AG09309 (cell line): ENCODE results near the gene NR0B1.

Experiments
- DNase-seq: peaks from one replicate; pipeline ENCODE4 v3.0.0-alpha.2; 2010; ENCODE audit warnings: low read depth
- H3K4me3 ChIP-seq: 2 replicates; pipeline ENCODE4 v1.5.1; 2011; ENCODE audit warnings: mild to moderate bottlenecking, low read depth, low read length, moderate library complexity; ENCODE audit not compliant: control insufficient read depth
- CTCF ChIP-seq: IDR thresholded peaks from 2 replicates; pipeline ENCODE4 v1.5.1; 2011; ENCODE audit warnings: mild to moderate bottlenecking, low read depth, low read length, inconsistent platforms; ENCODE audit not compliant: insufficient read depth, control insufficient read depth; ENCODE audit errors: missing control alignments

The NR0B1 gene

GRCh38 chrX:30309139-30309571, at the start of gene NR0B1:
TSS of gene NR0B1 (minus strand) at chrX:30309390. CDS start at chrX:30309363, 27 bp downstream.
- H3K4me3 ChIP-seq: no peak within 1 kb of the TSS
- no peak for DNase-seq
- no peak for TF ChIP-seq CTCF

GRCh38 chrX:30349946-30350345, 40.8 kb upstream of the NR0B1 start:
- H3K4me3 ChIP-seq: no peak overlapping the region
- no peak for DNase-seq
- TF ChIP-seq CTCF: no peak

GRCh38 chrX:30343206-30343605, 34.0 kb upstream of the NR0B1 start:
- DNase-seq: no peak
- no peak overlapping the region for H3K4me3 ChIP-seq
- TF ChIP-seq CTCF: no peak

GRCh38 chrX:30340753-30341152, 31.6 kb upstream of the NR0B1 start:
- H3K4me3 ChIP-seq: no peak overlapping the region
- TF ChIP-seq CTCF: no peak
- no peak for DNase-seq

GRCh38 chrX:30327762-30328161, 18.6 kb upstream of the NR0B1 start:
- DNase-seq: no peak
- no peak for TF ChIP-seq CTCF
- H3K4me3 ChIP-seq: no peak overlapping the region

- H3K4me3 ChIP-seq: no peak overlapping the region
Measured at GRCh38 chrX:30317308-30317707, 8.1 kb upstream of the NR0B1 start.

More at GRCh38 chrX:30317308-30317707, 8.1 kb upstream of the NR0B1 start:
- TF ChIP-seq CTCF: no peak
- no peak for DNase-seq
